ENCODE data around the gene UGT2A3.
"Not testable (repeated sequence)": the region's sequence is repeated elsewhere in the genome, so short reads cannot be mapped to it uniquely, and the experiment has no call there.

Gene UGT2A3

DNA sequence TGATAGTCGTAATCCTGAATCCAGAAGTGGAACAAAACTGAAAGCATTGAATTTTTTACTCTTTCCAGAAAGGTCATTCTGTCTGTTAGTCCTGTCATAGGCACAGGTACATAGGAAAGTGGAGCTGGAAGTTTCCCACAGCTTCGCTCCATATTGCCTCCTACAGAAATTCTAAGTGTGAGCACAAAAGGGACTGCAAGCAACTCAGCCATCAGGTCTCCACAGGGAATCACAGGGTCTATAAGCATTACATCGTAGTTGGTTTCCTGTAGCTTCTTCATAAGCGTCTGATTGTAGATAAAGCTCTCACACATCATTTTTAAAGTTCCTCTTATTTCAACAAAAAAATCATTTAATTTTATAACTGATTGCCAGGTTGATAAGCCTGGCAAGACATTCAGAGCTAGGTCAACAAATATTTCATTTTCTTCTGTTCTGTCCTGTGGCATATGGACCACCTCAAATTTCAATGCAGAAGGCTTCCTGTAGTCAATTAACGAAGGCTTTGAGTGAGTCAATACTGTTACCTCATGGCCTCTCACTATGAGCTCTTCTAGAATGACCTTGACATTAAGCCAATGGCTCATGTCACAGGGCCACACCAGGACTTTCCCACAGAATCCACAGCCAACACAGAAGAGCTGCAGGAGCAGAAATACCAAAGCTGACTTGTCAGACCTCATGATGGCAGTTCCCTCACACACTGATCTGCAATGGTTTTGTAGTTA, at the start of gene UGT2A3:
TSS of gene UGT2A3 (minus strand) at position 727 of the 728 bp plus-strand sequence. CDS start at position 683, 44 bp downstream.
- DNase-seq (ENCODE audit: low spot score): peak; percentile 98

DNA sequence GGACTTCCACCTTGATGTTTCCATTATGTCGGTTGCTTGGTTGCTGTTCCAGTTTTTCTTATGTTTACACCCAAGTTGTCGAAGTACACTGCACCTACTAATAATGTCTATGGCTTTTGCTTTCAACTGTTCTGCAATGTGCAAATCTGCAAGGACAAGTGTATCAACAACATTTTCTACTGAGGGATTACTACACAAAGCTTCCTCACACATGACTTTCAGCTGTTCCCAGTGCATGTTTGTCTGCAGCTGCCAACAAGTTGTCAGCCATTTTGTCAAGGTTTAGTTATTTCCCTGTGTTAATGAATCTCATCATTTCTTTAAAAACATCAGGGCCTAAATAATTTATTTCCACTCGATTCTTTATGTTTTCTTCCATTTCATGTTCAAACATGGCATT, 45.4 kb upstream of the UGT2A3 start:
- DNase-seq (ENCODE audit: low spot score): no peak

DNA sequence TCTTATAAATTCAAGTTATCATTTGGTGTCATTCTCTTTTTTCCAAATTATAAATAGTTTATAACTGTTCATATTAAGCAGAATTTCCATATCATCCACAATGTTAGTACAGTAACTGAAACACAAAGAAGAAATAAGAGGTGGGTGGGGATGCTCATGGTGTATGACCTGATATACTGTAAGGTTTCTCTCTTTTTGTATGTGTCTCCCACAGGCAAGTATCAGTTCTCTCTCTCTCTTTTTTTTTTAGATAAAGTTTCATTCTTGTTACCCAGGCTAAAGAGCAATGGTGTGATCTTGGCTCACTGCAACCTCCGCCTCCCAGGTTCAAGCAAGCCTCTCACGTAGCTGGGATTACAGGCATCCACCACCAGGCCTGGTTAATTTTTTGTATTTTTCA, 43.7 kb upstream of the UGT2A3 start:
- no peak for DNase-seq (ENCODE audit: low spot score)

- no peak for DNase-seq (ENCODE audit: low spot score)
These were observed 35.4 kb upstream of the UGT2A3 start for GRCh38 chr4:68987007-68987406.

GRCh38 chr4:68985442-68985841, 33.8 kb upstream of the UGT2A3 start:
- no peak for DNase-seq (ENCODE audit: low spot score)

GRCh38 chr4:68984947-68985346, 33.3 kb upstream of the UGT2A3 start:
- no peak for DNase-seq (ENCODE audit: low spot score)

- peak; percentile 70 for DNase-seq (ENCODE audit: low spot score)
These were observed 11.8 kb upstream of the UGT2A3 start for GRCh38 chr4:68963374-68963773.

DNA sequence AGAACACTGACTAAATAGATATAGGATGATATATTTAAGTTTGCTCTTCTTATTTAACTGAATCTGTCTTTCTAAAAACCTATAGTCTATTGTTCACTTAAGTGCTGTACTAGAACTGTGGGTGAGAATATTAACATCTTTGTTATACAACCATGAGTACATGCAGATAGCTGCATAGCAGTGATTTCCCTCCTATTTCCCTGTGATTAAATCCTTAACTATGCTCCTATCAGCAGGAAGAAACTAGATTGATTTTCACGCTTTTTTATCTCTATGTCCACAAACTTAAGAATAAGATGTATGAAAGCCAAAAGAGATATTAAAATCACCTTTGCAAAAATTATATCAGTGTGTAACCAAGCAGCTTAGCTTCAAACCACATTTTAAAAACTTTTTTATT, 11.3 kb upstream of the UGT2A3 start:
- DNase-seq (ENCODE audit: low spot score): peak; percentile 14

GRCh38 chr4:68960294-68961163, 8.9 kb upstream of the UGT2A3 start:
- no peak for DNase-seq (ENCODE audit: low spot score)

GRCh38 chr4:68959085-68959484, 7.5 kb upstream of the UGT2A3 start:
- DNase-seq (ENCODE audit: low spot score): not testable (repeated sequence)

- DNase-seq (ENCODE audit: low spot score): no peak
These were observed 2.5 kb upstream of the UGT2A3 start for GRCh38 chr4:68954126-68954525.

- no peak for DNase-seq (ENCODE audit: low spot score)
These were observed 1.5 kb upstream of the UGT2A3 start for GRCh38 chr4:68953056-68953596.

- DNase-seq (ENCODE audit: low spot score): no peak
These were observed 392 bp upstream of the UGT2A3 start for GRCh38 chr4:68951806-68952585.

DNA sequence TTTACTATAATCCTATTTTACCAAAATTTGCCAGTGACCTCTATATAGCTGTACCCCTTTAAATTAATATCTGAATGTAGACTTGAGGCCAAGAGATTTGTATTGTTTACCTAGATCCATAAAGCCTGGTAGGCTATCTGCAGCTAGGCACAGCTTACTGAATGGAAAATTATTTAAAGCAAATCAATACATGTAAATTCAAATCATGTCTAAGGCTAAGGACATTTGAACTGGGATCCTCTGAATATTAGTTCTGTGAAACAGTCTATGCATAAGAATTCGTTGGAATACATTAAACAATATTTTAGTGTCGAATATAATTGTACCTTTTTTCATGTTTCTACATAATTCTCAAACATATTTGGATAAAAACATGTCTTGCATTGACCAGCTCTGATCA, 1.6 kb downstream of the UGT2A3 start:
- DNase-seq (ENCODE audit: low spot score): no peak

DNA sequence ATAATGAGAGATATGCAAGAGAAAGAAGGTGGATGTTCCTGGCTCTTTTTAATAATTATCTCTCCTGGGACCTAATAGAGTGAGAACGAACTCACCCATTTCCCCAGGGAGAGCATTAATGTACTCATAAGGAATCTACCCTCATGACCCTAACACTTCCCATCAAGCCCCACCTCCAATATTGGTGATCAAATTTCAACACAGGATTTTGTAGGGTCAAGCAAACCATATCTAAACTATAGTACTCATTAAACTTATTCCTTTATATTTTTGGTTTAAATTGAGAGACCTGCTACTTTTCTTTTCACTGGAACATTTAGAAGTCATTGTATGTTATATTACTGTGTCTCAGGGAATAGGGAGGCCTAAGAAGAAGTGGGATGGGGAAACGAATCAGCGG, 2.6 kb downstream of the UGT2A3 start:
- no peak for DNase-seq (ENCODE audit: low spot score)

GRCh38 chr4:68948044-68948743, 3.4 kb downstream of the UGT2A3 start:
- no peak for DNase-seq (ENCODE audit: low spot score)

GRCh38 chr4:68929076-68929737, 22.4 kb downstream of the UGT2A3 start:
- DNase-seq (ENCODE audit: low spot score): no peak

DNA sequence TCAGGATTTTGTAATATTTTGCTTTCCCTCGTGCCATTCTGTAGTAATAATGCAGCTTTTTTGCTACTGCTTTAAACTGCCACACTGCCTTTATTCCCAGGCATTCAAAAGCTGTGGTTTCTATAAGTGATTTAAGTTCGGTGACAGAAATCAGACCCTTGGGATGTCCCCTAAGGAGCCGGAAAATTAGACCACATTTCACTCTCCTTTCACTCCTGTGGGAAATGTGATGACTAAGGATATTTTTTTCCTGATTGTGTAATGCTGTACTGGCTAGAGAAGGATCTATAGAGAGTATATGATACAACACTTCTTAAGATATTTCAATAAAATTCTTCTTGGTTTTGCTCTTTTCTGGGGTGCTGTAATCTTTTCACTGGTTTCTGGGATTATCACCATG, 24.4 kb downstream of the UGT2A3 start:
- DNase-seq (ENCODE audit: low spot score): no peak

- not testable (repeated sequence) for DNase-seq (ENCODE audit: low spot score)
These were observed 29.4 kb downstream of the UGT2A3 start for GRCh38 chr4:68922202-68922601.

- peak; percentile 64 for DNase-seq (ENCODE audit: low spot score)
These were observed 30.6 kb downstream of the UGT2A3 start for GRCh38 chr4:68921051-68921450.

- DNase-seq (ENCODE audit: low spot score): no peak
These were observed 34.6 kb downstream of the UGT2A3 start for GRCh38 chr4:68917016-68917415.
